HT1080 (cell line): Measurements from ENCODE around the gene ZSCAN4. TPM values are rescaled to one million over a fixed set of nuclear protein-coding genes. Genes with fewer than 3 reads are reported as not detected.

Experiments
- DNase-seq: peaks from one replicate; pipeline ENCODE4 v3.0.0-alpha.2; 2015; ENCODE audit warnings: low read depth
- polyA plus RNA-seq, 2 experiments: library from polyadenylated mRNA; depleted of rRNA; stranded (reverse); fragments of >200 nt; gene quantifications; 2 replicates each; pipeline ENCODE4 v1.2.3, GENCODE V29; 2015
- total RNA-seq: library from RNA; depleted of rRNA; stranded (reverse); fragments of >200 nt; shearing (Covaris generic); gene quantifications from 2 replicates; pipeline ENCODE4 v1.2.3, GENCODE V29; 2014; rRNA removed

ZSCAN4 gene
- total RNA-seq = not detected in 2 replicates
- polyA plus RNA-seq (2015; cell fraction: cytosol; rRNA removed) = not detected in 2 replicates
- 0.27 TPM in 1 of 2 replicates, not detected in the other for polyA plus RNA-seq (2015; cell fraction: nucleus; rRNA removed)

- no peak for DNase-seq
These were observed at the start of gene ZSCAN4 for GRCh38 chr19:57668635-57669034. Gene ZSCAN4, plus strand, starts transcription at chr19:57668935. Its CDS starts 7,211 bp downstream, at chr19:57676146.

GRCh38 chr19:57620673-57621348 lies 47.9 kb upstream of the ZSCAN4 start:
- peak; percentile 30 for DNase-seq

DNA sequence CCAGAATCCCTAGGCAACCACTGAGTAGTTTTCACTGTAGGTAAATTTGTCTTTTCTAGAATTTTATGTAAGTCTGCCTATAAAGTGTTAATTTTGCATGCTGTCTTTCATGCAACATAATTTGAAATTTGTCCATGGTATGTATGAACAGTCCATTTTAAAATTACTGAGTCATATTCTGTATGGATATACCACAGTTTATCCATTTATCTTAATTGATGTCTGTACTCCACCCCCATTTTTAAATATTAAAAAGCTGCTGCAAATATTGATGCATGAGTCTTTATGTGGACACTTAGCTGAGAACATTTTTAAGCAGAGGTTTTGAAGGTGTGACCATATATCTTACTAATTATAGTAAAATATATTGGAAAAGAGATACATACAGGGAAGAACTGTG lies 45.6 kb upstream of the ZSCAN4 start:
- DNase-seq = no peak

GRCh38 chr19:57632987-57633831 lies 35.5 kb upstream of the ZSCAN4 start, which contains the start of gene ZNF211:
Gene ZNF211, plus strand, starts transcription at chr19:57633168. Its CDS starts 179 bp downstream, at chr19:57633347.
- DNase-seq = peak; percentile 87

DNA sequence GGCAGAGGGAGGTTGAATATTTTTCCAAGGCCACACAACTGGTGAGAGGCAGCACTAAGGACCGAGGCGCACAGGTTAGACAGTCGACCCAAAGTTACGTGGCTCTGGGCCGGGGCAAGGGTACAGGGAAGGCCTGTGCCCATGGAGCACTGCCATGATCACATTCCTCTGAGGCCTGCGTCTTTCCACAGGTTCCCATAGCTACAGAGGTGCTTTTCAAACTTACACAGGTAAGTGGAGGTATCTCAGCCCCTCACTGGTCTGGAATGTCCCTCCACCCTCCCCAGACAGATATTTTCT lies 35.0 kb upstream of the ZSCAN4 start:
- DNase-seq = no peak

DNA sequence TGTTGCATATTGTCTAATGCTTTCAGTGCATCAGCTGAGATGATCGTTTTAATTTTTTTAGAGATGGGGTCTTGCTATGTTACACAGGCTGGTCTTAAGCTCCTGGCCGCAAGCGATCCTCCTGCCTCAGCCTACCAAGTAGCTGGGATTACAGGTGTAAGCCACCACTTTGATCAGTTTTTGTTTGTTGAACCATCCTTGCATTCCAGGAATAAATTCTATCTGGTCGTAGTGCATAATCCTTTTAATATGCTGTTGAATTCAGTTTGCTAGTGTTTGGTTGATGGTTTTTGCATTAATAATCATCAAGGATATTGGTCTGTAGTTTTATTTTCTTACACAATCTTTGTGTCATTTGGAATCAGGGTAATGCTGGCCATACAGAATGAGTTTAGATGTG lies 31.4 kb upstream of the ZSCAN4 start:
- no peak for DNase-seq

- DNase-seq = no peak
These were observed 27.0 kb upstream of the ZSCAN4 start for GRCh38 chr19:57641715-57642234.

DNA sequence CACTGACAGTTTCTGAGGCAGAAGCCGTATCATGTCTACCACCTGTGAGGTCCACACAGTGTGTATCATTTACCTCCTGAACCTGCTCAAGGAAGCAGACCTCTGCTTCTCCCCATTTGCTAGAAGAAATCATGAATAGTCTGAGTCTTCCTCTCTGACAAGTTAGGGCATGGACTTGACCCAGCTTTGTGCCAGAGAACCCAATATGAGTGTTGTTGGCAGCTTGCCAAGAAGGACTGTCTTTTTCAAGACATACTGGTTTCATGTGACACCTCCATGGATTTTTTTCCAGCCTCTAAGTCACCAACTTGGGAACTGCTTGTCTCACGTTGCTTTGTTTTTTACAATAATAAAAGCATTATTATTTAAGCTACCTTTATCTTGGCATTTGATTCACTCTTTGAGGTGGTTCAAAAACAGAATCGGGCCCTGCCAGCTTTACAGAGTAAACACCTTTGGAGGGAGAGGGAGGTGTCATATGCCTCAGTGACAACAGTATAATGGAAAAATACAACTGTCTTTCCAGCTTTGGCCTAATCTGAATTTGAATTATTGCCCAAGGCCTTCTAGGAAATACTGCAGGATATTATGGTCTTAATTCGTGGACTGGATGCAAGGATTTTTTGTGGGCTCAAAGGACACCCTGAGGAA lies 26.2 kb upstream of the ZSCAN4 start:
- DNase-seq = no peak

DNA sequence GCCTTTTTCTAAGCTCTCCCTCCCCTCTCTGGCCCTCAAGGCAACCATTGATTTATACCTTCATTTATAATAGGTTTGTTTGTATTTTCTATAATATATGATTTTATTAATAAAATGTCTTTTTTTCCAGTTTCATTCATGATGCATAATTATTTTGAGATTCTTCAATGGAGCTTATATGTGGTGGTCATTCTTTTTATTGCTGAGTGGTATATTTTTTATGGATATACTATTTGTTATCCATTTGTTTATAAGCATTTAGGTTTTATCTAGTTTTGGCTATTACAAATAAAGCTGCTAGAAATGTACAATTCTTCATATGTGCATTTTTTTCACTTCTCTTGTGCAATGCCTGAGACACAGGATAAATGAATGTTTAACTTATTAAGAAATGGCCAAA lies 25.0 kb upstream of the ZSCAN4 start:
- DNase-seq = no peak

DNA sequence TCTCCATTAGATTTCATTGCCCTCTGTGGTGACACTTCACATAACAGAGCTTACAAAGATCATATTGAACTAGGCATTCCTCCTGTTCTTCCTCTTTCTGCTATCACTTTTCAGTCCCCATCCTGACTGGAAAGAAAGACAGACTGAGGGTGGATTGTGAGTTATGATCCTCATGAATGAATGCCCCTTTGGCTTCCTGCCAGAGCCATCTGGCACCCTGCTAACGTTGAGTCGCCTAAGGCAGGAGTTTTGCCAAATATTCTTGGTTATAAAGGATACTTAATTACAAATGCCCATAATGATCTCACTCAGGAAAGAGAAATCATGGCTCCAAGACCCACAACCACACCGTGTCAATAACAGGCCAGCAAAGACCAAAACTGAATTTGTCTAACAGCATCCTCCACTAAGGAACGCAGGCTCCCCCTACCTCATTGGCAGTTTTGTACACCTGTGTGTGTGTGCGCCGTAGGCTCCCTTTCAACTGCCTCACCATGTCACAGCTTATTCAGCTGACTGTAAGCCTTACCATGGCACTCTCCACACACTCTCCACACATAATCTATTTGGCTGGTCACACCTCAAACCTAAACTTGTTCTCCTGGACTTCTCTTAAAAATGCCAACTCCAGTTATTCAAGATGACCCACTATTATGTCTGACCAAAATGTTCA lies 20.3 kb upstream of the ZSCAN4 start:
- DNase-seq = no peak

DNA sequence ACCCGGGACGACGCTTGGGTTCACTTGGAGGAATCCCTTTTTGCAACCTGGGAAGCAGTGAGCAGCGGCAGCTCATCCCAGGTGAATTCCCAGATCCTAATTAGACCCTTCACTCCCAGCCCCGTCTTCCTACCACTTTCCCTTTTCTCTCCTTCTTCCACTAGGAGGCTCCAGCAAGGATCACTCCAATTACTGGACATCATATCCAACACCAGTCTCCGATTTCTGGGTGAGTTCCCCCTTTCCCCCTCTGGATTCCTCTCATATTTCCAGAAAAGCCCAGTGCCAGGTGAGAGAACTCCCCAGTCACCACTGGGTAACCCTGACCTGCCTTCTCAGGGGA lies 17.1 kb upstream of the ZSCAN4 start:
- DNase-seq = no peak

- DNase-seq = no peak
These were observed 15.0 kb upstream of the ZSCAN4 start for GRCh38 chr19:57653689-57654088.

DNA sequence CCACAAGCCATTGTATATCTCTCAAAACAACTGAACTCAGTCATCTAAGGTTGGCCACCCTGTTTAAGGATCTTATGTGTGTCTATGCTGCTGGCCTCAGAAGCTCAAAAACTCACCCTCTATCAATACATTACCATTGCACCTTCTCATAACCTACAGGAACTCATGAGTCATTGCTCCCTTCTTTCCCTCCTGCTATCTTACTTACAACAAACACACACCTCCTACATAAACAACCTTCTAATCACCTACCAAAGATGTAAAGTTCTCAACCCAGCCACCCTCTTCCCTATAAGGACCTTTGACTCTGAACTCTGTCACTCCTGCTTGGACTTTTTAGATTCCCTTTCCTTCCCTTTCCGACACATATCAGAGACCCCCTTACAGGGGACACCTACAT lies 13.3 kb upstream of the ZSCAN4 start:
- no peak for DNase-seq

DNA sequence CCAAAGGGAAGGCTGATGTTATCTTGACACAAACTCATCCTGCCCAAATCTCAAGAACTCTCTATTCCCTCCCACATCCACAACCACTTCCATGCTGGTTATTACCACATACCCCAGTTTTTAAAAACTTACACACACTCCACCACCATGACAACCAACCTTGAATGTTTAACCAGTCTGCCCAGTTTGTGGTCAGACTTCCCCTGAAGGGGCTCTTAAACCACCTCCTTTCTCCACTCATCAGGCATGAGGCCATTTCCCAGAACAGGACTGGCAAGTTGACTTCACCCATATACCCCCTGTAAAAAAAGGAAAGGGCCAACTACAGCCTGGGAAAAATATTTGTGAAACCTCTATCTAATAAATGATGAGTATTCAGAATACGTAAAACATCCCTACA lies 12.4 kb upstream of the ZSCAN4 start:
- no peak for DNase-seq

DNA sequence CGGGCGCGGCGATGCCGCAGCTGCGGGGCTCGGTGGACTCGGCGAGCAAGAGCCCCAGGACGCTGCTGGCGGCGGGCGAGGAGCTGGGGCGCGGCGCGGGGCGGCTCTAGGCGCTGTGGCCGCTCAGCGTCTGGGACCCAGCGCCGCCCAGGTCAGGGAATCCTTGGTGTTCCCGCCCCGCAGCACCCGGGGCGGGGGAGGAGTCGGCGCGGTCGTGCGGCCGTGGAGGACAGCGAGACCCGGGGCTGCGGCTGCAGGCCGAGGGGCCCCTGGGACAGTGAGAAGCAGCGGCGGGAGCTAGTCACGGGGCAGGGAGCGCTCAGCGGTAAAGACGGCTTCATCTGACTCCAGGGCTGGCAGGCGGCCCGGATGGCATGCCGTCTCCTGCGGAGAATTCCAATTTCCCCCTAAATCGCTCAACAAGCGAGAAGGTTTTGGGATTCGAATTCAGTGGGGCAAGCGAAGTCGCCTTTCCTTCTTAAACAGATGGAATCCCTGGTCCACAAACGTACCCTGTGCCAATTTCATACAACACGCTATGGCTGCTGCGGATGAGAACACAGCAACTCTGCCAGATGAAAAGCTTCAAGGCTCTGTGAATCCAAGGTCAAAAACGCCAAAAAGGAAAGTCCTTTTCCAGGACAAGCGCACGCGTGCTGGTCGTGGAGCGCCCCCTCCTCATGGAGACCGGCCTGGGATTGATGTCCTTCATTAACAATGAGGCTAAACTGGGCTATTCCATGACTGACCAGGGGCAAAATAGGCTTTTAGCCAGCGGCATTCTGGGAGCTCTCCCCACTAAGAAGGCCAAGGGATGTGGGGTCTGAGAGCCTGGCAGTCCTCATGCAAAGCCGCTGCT lies 4.2 kb upstream of the ZSCAN4 start:
- peak; percentile 15 for DNase-seq

DNA sequence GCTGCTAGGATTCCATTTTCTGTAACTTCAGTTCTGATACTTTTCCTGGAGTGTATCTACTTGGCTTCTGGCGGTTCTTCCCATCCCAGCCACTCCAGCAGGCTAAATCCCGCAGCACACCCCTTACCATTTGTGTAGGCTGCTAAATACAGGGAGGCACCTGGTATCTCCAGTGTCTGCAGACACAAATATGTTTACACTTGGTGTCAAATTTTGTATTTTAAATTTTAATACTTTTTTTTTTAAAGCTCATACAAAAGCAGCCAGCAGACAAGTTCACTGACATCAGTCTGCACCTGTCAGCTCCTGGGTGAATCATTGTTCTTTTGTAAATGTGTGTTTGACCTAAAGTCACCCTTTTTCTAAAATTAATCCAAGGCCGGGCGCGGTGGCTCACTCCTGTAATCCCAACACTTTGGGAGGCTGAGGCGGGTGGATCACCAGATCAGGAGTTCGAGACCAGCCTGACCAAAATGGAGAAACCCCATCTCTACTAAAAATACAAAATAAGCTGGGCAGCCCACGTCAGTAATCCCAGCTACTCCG lies 3.4 kb upstream of the ZSCAN4 start:
- no peak for DNase-seq

DNA sequence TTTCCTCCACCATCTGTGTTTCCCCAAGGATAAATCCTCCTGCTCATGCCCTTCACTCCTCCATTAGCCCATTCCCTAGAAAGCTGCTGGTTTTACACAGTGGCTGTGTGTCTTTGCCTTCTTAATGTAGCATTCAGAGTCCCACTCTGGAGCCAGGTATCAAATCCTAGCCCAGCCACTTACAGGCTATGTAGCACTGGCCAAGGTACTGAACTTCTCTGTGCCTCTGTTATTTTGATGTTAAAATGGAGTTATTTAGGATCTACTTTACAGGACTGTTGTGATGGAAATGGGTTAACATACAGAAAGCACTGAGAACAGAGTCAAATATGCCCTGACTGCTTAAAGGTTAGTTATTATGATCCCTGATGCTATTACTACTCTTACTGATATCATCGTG lies 1.5 kb upstream of the ZSCAN4 start:
- DNase-seq = no peak

DNA sequence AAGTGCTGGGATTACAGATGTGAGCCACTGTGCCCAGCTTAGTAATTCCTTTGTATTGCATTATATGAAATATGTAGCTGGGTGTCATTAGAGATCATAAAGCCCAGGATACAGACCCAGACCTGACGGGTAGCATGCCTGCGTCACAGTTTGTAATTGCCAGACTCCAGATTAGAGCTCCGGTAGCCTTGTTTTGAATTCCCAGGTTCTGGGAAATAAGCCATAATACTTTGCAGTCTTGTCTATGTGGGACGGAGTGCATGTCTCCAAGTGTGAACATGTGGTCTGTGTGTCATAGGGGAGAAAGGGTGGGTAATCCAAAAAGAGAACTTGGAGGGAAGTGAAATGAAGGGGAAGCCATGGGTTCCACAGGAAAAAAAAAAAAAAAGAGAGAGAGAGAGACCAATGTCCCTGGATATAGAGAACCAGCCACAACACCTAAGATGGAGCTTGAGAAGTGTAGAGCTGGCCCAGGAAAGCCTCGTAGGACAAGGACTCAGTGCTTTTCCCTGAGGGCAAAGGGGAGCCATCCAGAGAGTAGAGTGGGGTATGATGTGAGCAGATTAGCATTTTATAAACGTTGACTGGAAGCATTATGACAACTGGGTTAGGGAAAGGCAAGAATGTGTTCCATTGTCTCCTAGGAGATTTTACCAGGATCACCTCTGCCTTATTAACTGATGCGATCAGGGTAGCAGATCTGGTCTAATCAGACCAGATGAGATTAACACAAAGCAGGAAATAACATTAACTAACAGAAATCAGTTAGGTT lies 2.6 kb downstream of the ZSCAN4 start:
- no peak for DNase-seq

- no peak for DNase-seq
These were observed 3.7 kb downstream of the ZSCAN4 start for GRCh38 chr19:57672466-57672865.
